T-helper 2 cell (primary cell): Measurements from ENCODE around the gene CHRNE.

Source experiments
- DNase-seq, 5 experiments: peaks; one replicate each; pipeline versions ENCODE4 v3.0.0 to v3.0.0-alpha.2; 2012 to 2022
- total RNA-seq, 2 donors: gene quantifications; one replicate each; lab custom pipeline; 2026; lab: John Stamatoyannopoulos, UW

The CHRNE gene
- 6.0 to 15.6 reads per million in 2 donors for total RNA-seq

GRCh38 chr17:4903051-4903818 lies at the start of gene CHRNE:
Gene CHRNE, minus strand, starts transcription at chr17:4903098. Its CDS starts 35 bp downstream, at chr17:4903063.
- peak in 4 of 5 experiments; percentile 64 to 80 (median 68) for DNase-seq

DNA sequence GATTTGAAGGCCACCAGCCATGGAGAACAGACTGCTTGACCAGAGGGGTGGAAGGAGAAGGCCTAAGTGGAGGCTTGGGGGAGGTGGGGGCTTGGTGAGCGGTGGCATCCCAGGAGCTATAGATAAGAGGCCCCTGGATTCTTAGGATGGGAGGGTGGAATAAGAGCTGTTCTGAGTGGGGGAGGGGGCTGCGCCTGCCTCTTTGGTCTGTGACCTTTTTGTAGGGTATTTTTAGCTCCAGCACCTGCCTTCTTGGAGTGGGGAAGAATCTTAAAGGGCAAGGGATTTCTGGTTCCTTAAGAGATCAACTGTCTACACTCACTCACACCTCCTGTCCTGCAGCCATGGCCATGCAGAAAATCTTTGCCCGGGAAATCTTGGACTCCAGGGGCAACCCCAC lies 48.6 kb upstream of the CHRNE start:
- DNase-seq = no peak

DNA sequence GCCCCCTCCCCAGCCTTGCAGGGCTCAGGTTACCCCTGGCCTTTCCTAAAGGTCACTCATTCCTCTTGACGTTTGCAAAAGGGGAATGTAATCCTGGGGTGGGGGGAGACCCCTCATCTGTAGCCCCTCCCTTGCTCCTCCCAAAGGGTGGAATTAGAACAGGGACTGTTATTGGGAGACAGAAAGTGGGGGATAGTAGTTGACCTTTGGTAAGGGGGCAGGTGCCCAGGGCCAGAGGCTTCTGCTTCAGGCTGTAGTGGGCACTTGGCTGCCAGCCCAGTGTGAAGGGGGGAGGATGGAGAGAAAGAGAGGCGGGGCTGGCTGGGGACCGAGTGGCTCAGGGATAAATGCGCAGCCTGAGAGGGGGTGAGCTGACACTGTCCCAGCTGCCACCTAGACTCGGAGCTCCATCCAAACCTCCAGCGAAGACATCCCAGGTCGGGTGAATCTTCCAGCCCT lies 47.9 kb upstream of the CHRNE start, which contains the start of gene ENO3:
TSS of gene ENO3 (plus strand) at position 374 of the 459 bp plus-strand sequence. CDS start 711 bp downstream, outside the sequence.
- DNase-seq = no peak

GRCh38 chr17:4950075-4950745 lies 47.3 kb upstream of the CHRNE start:
- DNase-seq = no peak

DNA sequence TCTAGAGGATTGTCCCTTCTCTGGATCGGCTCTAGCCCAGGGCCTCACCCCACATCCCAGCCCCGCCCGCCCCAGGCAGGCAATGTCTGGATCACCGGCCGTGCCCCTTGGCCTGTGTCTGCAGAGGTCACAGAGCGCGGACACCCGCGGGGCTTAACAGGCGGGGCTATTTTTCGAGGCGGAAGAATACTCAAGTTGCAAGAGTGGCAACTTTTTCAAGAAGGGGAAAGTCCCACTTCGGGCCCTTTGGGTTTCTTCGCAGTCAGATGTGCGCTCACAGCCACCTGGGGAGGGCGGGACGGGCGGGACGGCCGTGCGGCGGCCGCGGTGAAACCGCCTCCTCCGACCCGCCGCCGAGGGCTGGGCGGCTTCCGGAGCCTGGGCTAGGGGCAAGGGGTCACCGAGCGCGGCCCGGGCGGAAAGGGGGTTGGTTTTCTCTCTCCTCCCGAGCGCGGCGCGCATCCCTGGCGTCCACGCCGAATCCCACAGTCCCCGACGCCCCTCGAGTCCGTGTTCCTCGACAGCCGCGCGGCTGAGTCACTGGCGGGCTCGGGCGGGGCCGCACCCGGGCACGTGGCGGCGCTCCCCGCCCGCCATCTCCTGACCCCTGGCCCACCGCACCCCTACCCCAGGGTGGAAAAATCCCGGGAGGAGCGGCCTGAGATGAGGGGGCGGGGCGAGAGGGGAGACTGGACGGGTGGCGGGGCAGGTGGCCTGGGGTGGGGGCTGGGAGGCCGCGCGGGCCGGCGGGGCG lies 46.6 kb upstream of the CHRNE start:
- peak in 4 of 5 experiments; percentile 46 to 94 (median 74) for DNase-seq

DNA sequence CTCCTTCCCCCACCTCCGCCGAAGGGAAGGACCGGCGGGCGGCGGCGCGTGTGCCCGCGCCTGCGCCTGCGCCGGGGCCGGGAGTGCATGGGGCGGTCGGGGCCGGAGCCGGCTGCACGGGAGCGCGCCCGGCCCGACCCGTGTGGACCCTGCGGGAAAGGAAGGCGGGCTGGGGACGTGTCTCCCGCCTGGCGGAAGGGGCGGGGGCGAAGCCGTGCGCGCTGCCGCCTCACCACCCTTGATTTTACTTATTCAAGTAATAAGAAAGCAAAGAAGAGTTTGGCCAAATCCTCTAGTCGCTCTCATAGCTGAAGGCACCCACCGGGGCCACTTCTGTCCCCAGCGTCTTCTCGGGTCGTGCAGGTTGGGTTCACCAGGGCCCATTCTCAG lies 46.0 kb upstream of the CHRNE start:
- peak; percentile 36 to 93 (median 61) for DNase-seq

- peak; percentile 68 to 97 (median 86) for DNase-seq
Measured at GRCh38 chr17:4948166-4948930, 45.5 kb upstream of the CHRNE start, which contains the start of gene PFN1. Gene PFN1, minus strand, starts transcription at chr17:4948530. Its CDS starts 136 bp downstream, at chr17:4948394.

- DNase-seq = peak; percentile 46 to 89 (median 59)
Measured at GRCh38 chr17:4947411-4948165, 44.7 kb upstream of the CHRNE start.

DNA sequence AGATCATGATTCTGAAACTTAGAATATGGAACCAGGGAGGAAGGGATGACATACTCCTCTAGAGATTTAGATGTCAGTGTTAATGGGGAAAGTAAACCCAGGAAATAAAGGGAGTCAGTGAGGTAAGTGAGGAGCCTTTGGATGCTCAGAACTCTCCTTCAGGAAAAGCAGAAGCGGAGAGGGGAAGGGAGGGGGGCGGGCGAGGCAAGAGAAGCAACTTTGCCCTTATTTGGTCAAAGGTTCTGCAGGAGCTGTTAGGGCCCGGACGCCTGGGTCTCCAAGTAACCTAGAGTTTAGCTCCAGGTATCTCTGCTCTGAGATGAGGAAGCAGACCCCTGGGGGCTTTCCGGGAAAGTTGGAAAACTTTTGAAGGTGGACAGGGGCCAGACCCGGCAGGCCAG lies 44.1 kb upstream of the CHRNE start:
- DNase-seq = no peak

- DNase-seq = no peak
Measured at GRCh38 chr17:4946312-4946976, 43.5 kb upstream of the CHRNE start.

DNA sequence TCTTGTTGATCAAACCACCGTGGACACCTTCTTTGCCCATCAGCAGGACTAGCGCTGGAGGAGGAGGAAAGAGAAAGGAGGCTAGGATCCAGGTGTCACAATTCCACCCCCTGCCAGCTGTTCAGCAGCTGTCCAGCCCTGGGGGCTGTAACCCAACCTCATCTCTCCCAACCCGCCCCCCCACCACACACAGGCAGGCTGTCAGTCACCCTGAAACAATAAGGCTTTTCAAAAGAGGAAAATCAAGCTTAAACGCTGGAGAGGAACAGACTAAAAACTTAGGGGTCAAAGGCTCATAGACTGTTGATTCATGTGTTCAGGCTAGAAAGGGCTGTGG lies 43.0 kb upstream of the CHRNE start:
- no peak for DNase-seq

DNA sequence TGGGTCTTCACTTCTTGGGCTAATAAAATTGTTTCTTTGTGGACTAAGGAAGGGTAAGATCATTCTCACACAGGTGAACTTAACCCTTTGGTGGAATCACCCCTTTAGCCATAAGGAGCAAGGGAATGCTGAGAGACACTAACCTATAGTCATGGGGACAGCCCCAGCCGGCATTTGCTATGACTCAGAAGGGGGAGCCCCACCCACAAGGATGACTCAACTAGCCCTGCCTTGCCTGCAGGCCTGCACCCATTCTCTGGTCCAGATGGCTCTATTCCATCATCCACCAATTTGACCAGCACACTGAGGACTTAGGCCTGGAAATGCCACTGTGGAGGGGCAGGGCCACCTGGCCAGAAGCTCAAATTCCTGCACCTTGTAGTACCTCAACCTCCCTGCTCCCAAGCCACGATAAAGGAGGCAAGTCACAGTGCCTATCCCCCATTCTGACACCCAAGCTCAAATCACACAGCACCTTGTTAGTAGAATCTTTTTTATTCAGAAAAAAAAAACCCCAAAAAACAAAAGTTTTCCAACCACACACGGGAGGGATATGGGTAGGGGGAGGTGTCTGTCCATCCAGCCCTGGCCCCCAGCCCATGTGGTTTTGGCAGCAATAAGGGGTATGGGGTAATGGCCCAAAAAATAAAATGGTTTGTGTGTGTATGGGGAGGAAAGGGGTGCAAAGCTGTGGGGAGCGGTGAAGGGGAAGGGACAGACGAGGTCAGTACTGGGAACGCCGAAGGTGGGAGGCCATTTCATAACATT lies 42.5 kb upstream of the CHRNE start:
- peak in 4 of 5 experiments; percentile 60 to 87 (median 70) for DNase-seq

GRCh38 chr17:4944554-4945175 lies 41.8 kb upstream of the CHRNE start:
- DNase-seq = peak in 1 of 5 experiments; percentile 55

GRCh38 chr17:4944163-4944553 lies 41.3 kb upstream of the CHRNE start:
- peak in 3 of 5 experiments; percentile 47 to 90 (median 62) for DNase-seq

DNA sequence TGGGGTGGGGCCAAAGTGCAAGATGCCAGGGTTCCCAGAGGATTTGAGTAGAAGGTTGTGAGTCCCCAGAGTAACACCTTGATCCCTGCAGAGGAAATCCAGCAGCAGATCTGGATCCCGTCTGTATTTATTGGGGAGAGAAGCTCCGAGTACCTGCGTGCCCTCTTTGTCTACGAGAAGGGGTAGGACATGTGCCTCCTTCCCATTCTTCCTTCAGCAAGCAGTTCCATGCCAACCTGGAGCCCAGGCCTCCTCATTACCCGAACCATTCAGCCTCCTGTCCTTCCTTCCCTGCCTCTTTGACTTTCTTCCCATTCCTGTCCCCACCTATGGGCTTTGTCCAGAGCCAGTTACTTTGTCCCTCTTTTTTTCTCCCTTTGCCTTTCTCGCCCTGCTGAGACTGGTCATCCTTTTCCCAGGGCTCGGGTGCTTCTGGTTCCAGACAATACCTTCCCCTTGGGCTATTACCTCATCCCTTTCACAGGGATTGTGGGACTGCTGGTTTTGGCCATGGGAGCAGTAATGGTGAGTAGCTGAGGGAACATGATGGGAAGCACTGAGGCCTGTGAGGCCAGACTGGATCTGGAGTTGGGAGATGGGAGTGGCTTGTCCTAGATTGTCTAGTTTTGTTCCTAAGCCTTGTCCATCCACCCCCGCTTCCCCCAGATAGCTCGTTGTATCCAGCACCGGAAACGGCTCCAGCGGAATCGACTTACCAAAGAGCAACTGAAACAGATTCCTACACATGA lies 40.0 kb upstream of the CHRNE start:
- DNase-seq = no peak

DNA sequence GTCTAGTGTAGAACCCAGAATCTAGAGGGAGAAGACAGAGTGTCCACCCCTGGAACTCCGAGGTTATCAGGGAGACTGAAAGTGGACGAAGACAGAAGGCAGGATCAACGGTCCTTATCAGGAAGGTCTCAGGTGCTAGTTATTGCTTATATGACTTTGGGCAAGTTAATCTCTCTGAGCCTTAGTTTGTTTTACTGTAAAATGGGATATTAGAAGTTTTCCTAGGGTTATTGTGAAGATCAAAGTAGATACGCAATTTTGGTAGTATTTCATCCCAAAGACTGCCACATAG lies 38.4 kb upstream of the CHRNE start:
- no peak for DNase-seq

DNA sequence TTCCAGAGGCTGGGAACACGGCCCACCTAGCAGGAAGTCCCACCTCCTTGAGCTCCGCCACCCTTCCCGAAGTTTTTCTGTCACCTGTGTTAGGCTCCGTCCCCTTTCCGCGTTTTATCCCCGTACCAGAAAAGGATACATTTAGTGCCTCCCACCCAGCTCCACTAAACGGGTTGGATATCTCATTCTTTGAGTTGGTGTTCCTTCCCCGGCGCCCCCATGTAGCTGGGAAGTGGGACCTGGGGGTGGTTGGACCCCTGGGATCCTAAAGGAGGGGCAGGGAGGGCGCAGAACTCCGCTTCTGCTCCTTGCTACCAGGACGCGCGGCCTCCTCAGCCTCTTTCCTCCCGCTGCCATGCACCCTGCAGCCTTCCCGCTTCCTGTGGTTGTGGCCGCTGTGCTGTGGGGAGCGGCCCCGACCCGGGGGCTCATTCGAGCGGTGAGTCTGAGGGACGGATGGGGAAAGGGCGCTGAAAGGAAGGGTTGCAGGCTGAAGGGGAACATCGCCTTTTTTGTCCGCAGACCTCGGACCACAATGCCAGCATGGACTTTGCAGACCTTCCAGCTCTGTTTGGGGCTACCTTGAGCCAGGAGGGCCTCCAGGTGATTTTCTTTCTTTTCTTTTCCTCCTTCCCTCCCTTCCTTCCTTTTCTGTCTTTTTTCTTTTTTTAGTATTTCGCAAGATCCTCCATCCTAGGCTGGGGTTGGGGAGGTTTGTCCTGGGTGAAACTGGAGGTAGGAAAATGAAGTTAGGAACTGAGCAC lies 37.8 kb upstream of the CHRNE start:
- peak in 3 of 5 experiments; percentile 36 to 70 (median 43) for DNase-seq
